Esophagus squamous epithelium (tissue), 4 donors: ENCODE results near the gene ARHGEF3.

Experiments
- CTCF ChIP-seq, 6 experiments: fragments of 450-650 bp in 4 of 6; fragments of 200-600 bp in 2 of 6; sonication (generic) in 2 of 6; IDR thresholded peaks; one replicate each; pipeline ENCODE4 v1.5.1; 2016 to 2019; ENCODE audit warnings: antibody characterized with exemption in 6 of 6, mild to moderate bottlenecking in 4 of 6, moderate library complexity in 4 of 6
- POLR2A ChIP-seq, 4 donors: fragments of 450-650 bp; IDR thresholded peaks; one replicate each; pipeline ENCODE4 v1.6.1; 2017; ENCODE audit warnings: antibody characterized with exemption in 4 of 4, mild to moderate bottlenecking in 4 of 4, moderate library complexity in 3 of 4

- no peak for TF ChIP-seq POLR2A (IDR thresholded peaks at IDR 0.05)
- TF ChIP-seq CTCF (IDR thresholded peaks at IDR 0.05) = no peak
Measured at GRCh38 chr3:56836276-56837163, 34.8 kb upstream of the ARHGEF3 start.
